Neural crest cell (in vitro differentiated cells): ENCODE results near the gene SIGMAR1. TPM values are rescaled to one million over a fixed set of nuclear protein-coding genes. Genes with fewer than 3 reads are reported as not detected.

Experiments used
- DNase-seq: peaks from one replicate; pipeline ENCODE4 v3.0.0; 2021; ENCODE audit warnings: low read depth, mixed read lengths, low spot score
- H3K27ac Mint-ChIP-seq: one replicate; pipeline ENCODE4 v1.8.0; 2021; ENCODE audit warnings: mild to moderate bottlenecking, mixed read lengths; ENCODE audit not compliant: unreplicated experiment
- H3K27me3 Mint-ChIP-seq: 2 replicates; pipeline ENCODE4 v1.8.0; 2021; ENCODE audit warnings: low read depth, mild to moderate bottlenecking, mixed read lengths
- H3K36me3 Mint-ChIP-seq: 2 replicates; pipeline ENCODE4 v1.8.0; 2021; ENCODE audit warnings: low read depth, mild to moderate bottlenecking, mixed read lengths
- H3K4me1 Mint-ChIP-seq: 2 replicates; pipeline ENCODE4 v1.8.0; 2021; ENCODE audit warnings: mixed read lengths
- H3K4me3 Mint-ChIP-seq: one replicate; pipeline ENCODE4 v1.8.0; 2021; ENCODE audit warnings: mild to moderate bottlenecking, mixed read lengths
- H3K9me3 Mint-ChIP-seq: 2 replicates; pipeline ENCODE4 v1.8.0; 2021; ENCODE audit warnings: mixed read lengths
- CTCF ChIP-seq: fragments of 200-600 bp; sonication (generic); conservative IDR thresholded peaks from 2 replicates; pipeline ENCODE4 v1.5.0; 2021; ENCODE audit warnings: antibody characterized with exemption, mild to moderate bottlenecking
- total RNA-seq: library from RNA; stranded (reverse); gene quantifications from 2 replicates; pipeline ENCODE4 v1.2.1, GENCODE V29; 2021

Gene SIGMAR1
- total RNA-seq, 1 donor from 2014 or later = 107 TPM

GRCh38 chr9:34590381-34591247, 47.0 kb downstream of the SIGMAR1 start:
- no peak for TF ChIP-seq CTCF
- no peaks in the 10 kb centered on the region for H3K36me3 Mint-ChIP-seq
- H3K9me3 Mint-ChIP-seq = no peaks in the 10 kb centered on the region
- H3K4me1 Mint-ChIP-seq = peaks cover 45% of the 10 kb centered on the region
- H3K27me3 Mint-ChIP-seq = peaks cover 55% of the 10 kb centered on the region
- H3K27ac Mint-ChIP-seq = no peak overlapping the region
- H3K4me3 Mint-ChIP-seq = peak overlapping the region; percentile 86
- no peak for DNase-seq

- H3K4me3 Mint-ChIP-seq = peak within 1 kb of the TSS; percentile 91
- DNase-seq = no peak
- H3K36me3 Mint-ChIP-seq = no peaks in the 10 kb centered on the region
- H3K9me3 Mint-ChIP-seq = no peaks in the 10 kb centered on the region
- no peak for TF ChIP-seq CTCF
- H3K4me1 Mint-ChIP-seq = peaks cover 53% of the 10 kb centered on the region
- peaks cover 55% of the 10 kb centered on the region for H3K27me3 Mint-ChIP-seq
- H3K27ac Mint-ChIP-seq = peak within 1 kb of the TSS; percentile 93
Measured at GRCh38 chr9:34589636-34590380, 47.8 kb downstream of the SIGMAR1 start, which contains the start of gene CNTFR. CNTFR (minus strand) TSS chr9:34589724; CDS start chr9:34568981, 20,743 bp downstream.

- Mint-ChIP-seq H3K9me3 (no peaks in the 10 kb centered on the region), H3K36me3 (no peaks in the 10 kb centered on the region), H3K27ac (peak overlapping the region; percentile 93), H3K4me1 (peaks cover 61% of the 10 kb centered on the region), H3K27me3 (peaks cover 55% of the 10 kb centered on the region), H3K4me3 (peak overlapping the region; percentile 91)
- DNase-seq = no peak
- no peak for TF ChIP-seq CTCF
Measured at GRCh38 chr9:34588671-34589635, 48.6 kb downstream of the SIGMAR1 start.

- Mint-ChIP-seq H3K36me3 (no peaks in the 10 kb centered on the region), H3K27me3 (peaks cover 40% of the 10 kb centered on the region), H3K4me1 (peaks cover 67% of the 10 kb centered on the region), H3K4me3 (peak overlapping the region; percentile 91), H3K27ac (no peak overlapping the region), H3K9me3 (no peaks in the 10 kb centered on the region)
- no peak for DNase-seq
- TF ChIP-seq CTCF = no peak
Measured at GRCh38 chr9:34587271-34587670, 50.3 kb downstream of the SIGMAR1 start.
